Jurkat, Clone E6-1 (cell line): ENCODE results near the gene WNT4.

Experiments
- DNase-seq: peaks from one replicate; pipeline ENCODE4 v3.0.0-alpha.2; 2011; ENCODE audit warnings: low read depth, low spot score
- H3K4me3 ChIP-seq: 2 replicates; pipeline ENCODE4 v1.5.1; 2011; ENCODE audit warnings: mild to moderate bottlenecking, low read length, control low read depth, moderate library complexity

Gene WNT4

DNA sequence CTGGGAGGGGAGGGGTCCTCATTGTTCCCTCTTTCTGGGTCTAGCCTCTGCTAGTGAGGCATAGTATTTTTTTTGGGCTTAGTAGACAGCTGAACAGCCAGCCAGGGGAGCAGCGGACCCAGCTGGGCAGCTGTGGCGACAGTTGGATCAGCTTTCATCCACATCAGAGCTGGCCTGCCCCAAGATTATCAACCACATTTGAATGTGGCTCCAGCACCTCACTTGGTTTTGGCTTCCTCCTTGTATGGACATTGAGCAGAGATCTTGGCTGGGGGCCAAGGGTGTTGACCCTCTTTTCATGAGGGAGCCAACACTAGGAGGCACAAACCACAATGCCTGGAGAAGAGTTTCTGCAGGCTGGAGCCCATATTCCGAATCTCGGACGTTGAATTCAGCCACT is 25.0 kb downstream of the WNT4 start:
- no peak for DNase-seq
- no peak overlapping the region for H3K4me3 ChIP-seq

- H3K4me3 ChIP-seq = no peak overlapping the region
- no peak for DNase-seq
Observed at GRCh38 chr1:22117238-22117637, 25.7 kb downstream of the WNT4 start.

GRCh38 chr1:22115286-22115685 is 27.6 kb downstream of the WNT4 start:
- no peak for DNase-seq
- no peak overlapping the region for H3K4me3 ChIP-seq

GRCh38 chr1:22114083-22115012 is 28.5 kb downstream of the WNT4 start:
- H3K4me3 ChIP-seq = no peak overlapping the region
- no peak for DNase-seq

DNA sequence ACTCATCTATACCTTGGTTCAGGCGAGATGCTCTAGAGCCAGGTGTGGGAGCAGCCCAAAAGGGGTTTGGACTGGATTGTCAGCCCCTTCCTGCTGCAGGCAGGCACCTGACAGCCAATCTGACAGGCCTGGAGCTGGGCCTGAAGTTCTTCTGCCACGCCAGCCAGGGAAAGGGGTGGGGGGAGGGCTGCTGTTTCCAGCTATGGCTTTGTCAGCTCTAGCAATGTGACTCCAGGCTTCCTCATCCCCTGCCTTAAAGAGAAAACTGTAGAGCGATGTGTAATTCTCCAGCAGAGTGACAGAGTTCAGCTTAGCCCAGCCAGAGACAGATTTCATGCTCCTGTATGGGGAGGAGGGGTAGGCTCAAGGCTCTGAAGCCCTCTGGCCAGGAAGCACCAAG is 30.3 kb downstream of the WNT4 start:
- no peak overlapping the region for H3K4me3 ChIP-seq
- DNase-seq = no peak

GRCh38 chr1:22111620-22112019 is 31.3 kb downstream of the WNT4 start:
- no peak for DNase-seq
- H3K4me3 ChIP-seq = no peak overlapping the region

- DNase-seq = no peak
- no peak overlapping the region for H3K4me3 ChIP-seq
Observed at GRCh38 chr1:22111115-22111514, 31.8 kb downstream of the WNT4 start.

DNA sequence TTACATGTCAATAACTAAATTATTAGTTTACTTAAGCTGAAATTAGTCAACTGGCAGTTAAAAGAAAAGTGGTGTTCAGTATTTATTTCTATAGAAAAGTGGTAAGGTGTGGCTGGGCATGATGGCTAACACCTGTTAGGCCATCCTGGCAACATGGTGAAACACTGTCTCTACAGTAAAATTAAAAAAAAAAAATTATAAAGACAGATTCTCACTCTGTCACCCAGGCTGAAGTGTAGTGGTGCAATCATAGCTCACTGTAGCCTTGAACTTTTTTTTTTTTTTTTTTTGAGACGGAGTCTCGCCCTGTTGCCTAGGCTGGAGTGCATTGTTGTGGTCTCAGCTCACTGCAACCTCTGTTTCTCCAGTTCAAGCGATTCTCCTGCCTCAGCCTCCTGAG is 32.9 kb downstream of the WNT4 start:
- no peak overlapping the region for H3K4me3 ChIP-seq
- DNase-seq = no peak

DNA sequence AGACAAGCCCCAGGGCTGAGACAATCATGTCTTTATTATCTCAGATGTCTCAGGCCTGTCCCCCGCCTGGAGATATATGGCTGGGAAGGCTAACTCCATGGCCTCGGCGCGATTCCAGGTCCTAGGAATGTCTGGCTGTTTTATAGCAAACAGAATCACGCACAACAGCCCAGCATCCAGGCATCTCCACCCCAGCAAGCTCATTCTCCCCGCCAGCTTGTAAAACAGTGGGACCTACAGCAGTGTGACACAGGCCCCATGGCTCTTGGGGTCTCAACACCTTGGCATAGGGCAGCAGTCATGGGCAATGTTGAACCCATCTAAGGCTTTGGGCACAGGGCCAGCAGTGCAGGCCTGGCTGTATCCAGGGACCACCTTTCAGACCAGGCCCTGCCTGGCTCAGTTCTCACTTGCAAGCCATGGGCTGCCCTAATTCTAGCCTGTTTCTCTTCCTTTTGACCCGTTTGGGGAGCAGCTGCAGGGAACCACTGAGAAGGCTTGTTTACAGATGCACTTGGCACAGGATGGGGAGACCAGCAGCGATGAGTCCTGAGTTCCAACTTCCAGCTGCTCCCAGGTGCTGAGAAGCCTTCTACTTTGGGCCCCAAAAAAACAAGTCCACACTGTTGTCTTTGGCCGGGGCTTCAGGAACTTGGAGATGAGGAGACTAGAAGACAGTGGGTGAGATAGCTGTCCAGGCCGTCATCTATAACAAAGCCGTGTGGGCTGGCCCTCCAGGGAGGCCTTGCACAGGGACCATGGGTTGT is 34.4 kb downstream of the WNT4 start:
- no peak overlapping the region for H3K4me3 ChIP-seq
- no peak for DNase-seq

- DNase-seq = no peak
- H3K4me3 ChIP-seq = no peak overlapping the region
Observed at GRCh38 chr1:22107126-22107525, 35.8 kb downstream of the WNT4 start.

- peak; percentile 75 for DNase-seq
- no peak overlapping the region for H3K4me3 ChIP-seq
Observed at GRCh38 chr1:22105611-22106207, 37.2 kb downstream of the WNT4 start.

DNA sequence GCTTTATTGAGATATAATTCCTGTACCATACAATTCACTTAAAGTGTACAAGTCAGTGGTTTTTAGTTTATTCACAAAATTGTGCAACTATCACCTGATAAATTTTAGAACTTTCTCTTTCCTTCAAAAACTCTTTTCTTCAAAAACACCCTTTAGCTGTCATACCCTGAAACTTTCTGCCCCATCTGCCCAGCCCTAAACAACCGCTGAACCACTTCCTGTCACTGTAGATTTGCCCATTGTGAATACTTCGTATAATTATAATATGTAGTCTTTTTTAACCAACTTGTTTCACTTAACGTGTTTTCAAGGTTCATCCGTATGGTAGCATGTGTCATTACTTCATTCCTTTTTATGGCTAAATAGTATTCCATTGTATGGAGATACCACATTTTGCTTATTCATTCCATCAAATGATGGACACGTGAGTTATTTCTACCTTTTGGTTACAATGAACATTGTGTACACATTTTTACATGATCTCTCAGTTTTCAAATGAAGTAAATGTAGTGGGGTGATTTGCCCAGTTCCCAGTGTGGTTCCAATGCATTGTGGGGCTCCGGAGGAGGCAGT is 37.9 kb downstream of the WNT4 start:
- DNase-seq = peak; percentile 73
- H3K4me3 ChIP-seq = no peak overlapping the region

DNA sequence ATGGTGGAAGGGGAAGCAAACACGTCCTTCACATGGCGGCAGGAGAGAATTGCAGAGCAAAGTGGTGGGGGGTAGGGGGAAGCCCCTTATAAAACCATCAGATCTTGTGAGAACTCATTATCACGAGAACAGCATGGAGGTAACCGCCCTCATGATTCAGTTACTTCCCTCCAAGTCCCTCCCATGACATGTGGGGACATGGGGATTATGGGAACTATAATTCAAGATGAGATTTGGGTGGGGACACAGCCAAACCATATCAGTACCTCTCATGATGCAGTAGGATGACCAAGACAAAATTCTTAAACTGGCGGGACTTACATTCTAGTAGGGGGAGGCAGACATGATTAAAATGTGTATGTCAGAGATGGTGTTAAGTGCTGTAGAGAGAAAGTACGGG is 38.8 kb downstream of the WNT4 start:
- no peak for DNase-seq
- H3K4me3 ChIP-seq = no peak overlapping the region

GRCh38 chr1:22102746-22103145 is 40.2 kb downstream of the WNT4 start:
- no peak overlapping the region for H3K4me3 ChIP-seq
- DNase-seq = no peak

GRCh38 chr1:22101995-22102394 is 40.9 kb downstream of the WNT4 start:
- DNase-seq = no peak
- H3K4me3 ChIP-seq = no peak overlapping the region

GRCh38 chr1:22101199-22101598 is 41.7 kb downstream of the WNT4 start:
- H3K4me3 ChIP-seq = no peak overlapping the region
- no peak for DNase-seq

GRCh38 chr1:22100168-22100567 is 42.7 kb downstream of the WNT4 start:
- no peak for DNase-seq
- H3K4me3 ChIP-seq = no peak overlapping the region

DNA sequence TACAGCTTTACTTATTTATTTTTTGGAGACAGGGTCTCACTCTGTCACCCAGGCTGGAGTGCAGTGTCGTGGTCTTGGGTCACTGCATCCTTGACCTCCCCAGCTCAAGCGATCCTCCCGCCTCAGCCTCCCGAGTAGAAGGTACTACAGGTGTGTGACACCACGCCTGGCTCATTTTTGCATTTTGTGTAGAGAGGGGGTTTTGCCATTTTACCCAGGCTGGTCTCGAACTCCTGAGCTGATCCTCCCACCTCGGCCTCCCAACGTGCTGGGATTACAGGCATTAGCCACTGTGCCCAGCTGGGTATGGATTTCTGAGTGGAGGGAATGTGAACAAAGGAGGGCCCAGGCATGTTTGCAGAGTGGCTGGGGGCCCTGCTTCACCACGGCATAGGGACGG is 44.1 kb downstream of the WNT4 start:
- H3K4me3 ChIP-seq = no peak overlapping the region
- no peak for DNase-seq

DNA sequence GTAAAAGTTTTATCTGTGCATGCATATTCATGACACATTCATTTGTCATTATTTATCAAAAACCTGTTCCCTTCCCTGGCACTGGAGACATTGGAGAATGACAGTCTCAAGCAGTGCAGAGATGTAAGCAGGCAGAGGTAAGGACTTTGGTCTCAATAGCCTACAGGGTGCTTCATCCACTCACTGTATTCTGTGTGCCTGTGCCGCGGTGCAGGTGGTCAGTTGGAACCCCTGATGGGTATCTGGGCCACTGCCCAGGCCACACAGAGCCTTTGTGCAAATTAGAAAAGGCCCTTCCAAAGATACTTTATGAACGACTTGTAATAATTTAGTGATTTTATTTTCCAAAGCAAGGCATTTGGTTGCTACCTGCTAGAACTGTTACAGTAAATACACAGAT is 46.4 kb downstream of the WNT4 start:
- DNase-seq = no peak
- H3K4me3 ChIP-seq = no peak overlapping the region

DNA sequence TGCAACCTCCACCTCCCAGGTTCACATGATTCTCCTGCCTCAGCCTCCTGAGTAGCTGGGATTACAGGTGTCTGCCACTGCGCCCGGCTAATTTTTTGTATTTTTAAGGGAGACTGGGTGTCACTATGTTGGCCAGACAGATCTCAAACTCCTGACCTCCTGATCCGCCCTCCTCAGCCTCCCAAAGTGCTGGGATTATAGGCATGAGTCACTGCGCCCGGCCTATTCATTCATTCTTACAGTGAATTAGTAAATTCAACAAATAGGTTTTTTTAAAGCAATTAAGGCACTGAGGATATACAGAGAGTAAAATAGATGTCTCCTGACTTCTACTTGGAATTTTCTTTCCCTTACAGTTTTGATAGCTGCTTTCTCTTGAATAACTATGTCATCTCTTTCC is 46.9 kb downstream of the WNT4 start:
- no peak for DNase-seq
- H3K4me3 ChIP-seq = no peak overlapping the region
